ENCODE measurements around the gene WWOX. TPM values are rescaled to one million over a fixed set of nuclear protein-coding genes. Genes with fewer than 3 reads are reported as not detected.

WWOX gene
- total RNA-seq, 1 experiment from 2014 or later, result 15.6 TPM

- H2BK15ac ChIP-seq (ENCODE audit: low read depth, low read length), result no peak overlapping the region
- no peak overlapping the region for H3K4ac ChIP-seq (ENCODE audit: low read depth, low read length)
- H3K56ac ChIP-seq (ENCODE audit: insufficient read length, low read depth, low read length), result no peak overlapping the region
- H3K4me3 Mint-ChIP-seq, result no peak overlapping the region
- no peak overlapping the region for H2BK5ac ChIP-seq (ENCODE audit: insufficient read length, low read length)
- H3K27me3 Mint-ChIP-seq (ENCODE audit: low read depth), result no peaks in the 10 kb centered on the region
- H3K18ac ChIP-seq (ENCODE audit: insufficient read length, low read depth, low read length), result no peak overlapping the region
- no peaks in the 10 kb centered on the region for H3K36me3 Mint-ChIP-seq (ENCODE audit: insufficient read depth in 1 of 3, low read depth in 3 of 3)
- H2BK12ac ChIP-seq (ENCODE audit: insufficient read length, low read depth, low read length), result no peak overlapping the region
- no peak overlapping the region for H4K5ac ChIP-seq (ENCODE audit: insufficient read length, low read depth, low read length)
- no peak overlapping the region for H3K27ac ChIP-seq (ENCODE audit: insufficient read length, low read depth, low read length)
- H4K91ac ChIP-seq (ENCODE audit: insufficient read length, low read depth, low read length), result no peak overlapping the region
- H4K20me1 ChIP-seq (ENCODE audit: control insufficient read depth, insufficient read depth, insufficient read length), result no peaks in the 10 kb centered on the region
- H3K79me2 ChIP-seq (ENCODE audit: insufficient read depth, low read length), result no peaks in the 10 kb centered on the region
- no peaks in the 10 kb centered on the region for H3K9me3 Mint-ChIP-seq
- no peaks in the 10 kb centered on the region for H3K9me3 ChIP-seq (ENCODE audit: control insufficient read depth, low read depth, low read length)
- H2BK120ac ChIP-seq (ENCODE audit: low read depth, low read length, poor library complexity, severe bottlenecking), result no peak overlapping the region
- no peak overlapping the region for H2AFZ ChIP-seq (ENCODE audit: low read length)
- H2AK5ac ChIP-seq (ENCODE audit: insufficient read length, low read length), result no peak overlapping the region
- no peak overlapping the region for H2BK20ac ChIP-seq (ENCODE audit: low read depth, low read length, poor library complexity, severe bottlenecking)
- no peak overlapping the region for H3K27ac Mint-ChIP-seq
- H3K14ac ChIP-seq (ENCODE audit: insufficient read depth, low read length), result no peak overlapping the region
- H3K9ac ChIP-seq (ENCODE audit: extremely low read depth, insufficient read length, low read length), result no peak overlapping the region
- no CpG with 5 or more reads among the region's 2 CpGs for WGBS (ENCODE audit: extremely low coverage, insufficient read length, low lambda C conversion rate)
- peaks cover 0 to 3% of the 10 kb centered on the region in 2 experiments; a peak in 1 of 4 replicates for H3K4me1 Mint-ChIP-seq
- H3K23ac ChIP-seq (ENCODE audit: insufficient read length, low read depth, low read length), result no peak overlapping the region
- H3K4me2 ChIP-seq (ENCODE audit: insufficient read depth, insufficient read length, low read length), result no peak overlapping the region
- no peak overlapping the region for H3T11ph ChIP-seq (ENCODE audit: low read length)
- no peaks in the 10 kb centered on the region for H3K4me1 ChIP-seq (ENCODE audit: insufficient read depth, low read length)
- H3K79me1 ChIP-seq (ENCODE audit: insufficient read depth, low read depth, low read length, poor library complexity, severe bottlenecking), result no peaks in the 10 kb centered on the region
- peaks cover 5% of the 10 kb centered on the region for H3K23me2 ChIP-seq (ENCODE audit: insufficient read length, low read depth, low read length, poor library complexity, severe bottlenecking)
- no peak for TF ChIP-seq CTCF (conservative IDR thresholded peaks at IDR 0.05)
- no peaks in the 10 kb centered on the region for H3K27me3 ChIP-seq (ENCODE audit: insufficient read depth, low read length)
- DNase-seq, result no peak
- no peak overlapping the region for H4K8ac ChIP-seq (replicated peaks; ENCODE audit: insufficient read length, low read depth, low read length)
Measured at GRCh38 chr16:78696797-78697196, 597.3 kb downstream of the WWOX start.
